HG03066 (cell line): ENCODE results near the gene IER5.

Experiments
- ATAC-seq: cut with Tn5 transposase; IDR thresholded peaks from one replicate; pipeline ENCODE4 v1.9.1; 2021; ENCODE audit warnings: low read depth; ENCODE audit not compliant: unreplicated experiment

IER5 gene

GRCh38 chr1:181076852-181077251 lies 11.6 kb upstream of the IER5 start:
- ATAC-seq = no peak

DNA sequence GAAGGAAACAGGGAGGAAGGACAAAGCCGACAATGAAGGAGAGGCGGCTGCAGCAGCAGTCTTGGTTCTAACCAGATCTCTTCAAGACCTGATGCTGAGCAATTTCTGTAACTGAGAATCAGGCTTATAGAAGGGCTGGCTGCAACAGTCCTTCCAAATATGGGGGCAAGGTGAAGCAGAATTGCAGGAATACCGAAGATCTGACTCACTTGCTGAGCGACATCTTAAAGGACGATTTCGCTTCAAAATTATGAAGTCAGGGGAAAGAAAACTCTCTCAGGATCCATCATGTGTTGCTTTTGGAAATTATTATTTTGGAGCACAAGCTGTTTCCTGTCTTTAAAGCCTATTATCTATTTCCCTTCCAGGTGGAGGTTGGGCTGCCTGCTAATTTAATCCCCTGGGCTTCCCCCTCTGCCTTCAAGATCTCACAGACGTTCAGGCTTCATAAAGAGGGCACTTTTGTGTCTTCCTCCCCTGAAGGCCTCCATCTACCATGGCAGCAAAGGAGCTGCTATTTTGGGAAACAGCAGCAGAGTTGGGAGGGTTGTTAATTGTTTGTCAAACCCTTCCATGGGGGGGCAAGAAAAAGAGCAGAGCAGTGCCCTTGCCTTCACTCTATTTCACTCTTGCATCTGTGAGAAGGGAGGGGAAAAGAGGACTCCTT lies 10.8 kb upstream of the IER5 start:
- ATAC-seq = no peak

DNA sequence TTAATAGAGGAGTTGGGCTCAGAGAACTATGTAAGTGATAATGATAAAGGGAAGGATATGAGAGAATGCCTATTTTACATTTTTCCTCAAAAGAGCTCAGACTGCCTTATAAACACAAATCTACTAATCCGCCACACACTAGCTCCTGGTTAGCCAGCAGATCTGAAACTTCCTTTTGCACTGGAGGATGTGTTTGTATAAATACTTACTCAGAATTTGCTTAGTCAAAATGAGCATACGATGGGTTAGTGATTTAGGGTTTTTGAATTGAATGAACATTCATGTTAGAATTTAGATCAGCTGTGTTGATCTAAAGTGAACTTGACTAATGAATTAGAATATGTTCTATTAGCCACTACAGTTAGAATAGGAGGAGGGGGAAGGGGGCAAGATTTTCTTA lies 9.1 kb upstream of the IER5 start:
- ATAC-seq = no peak

GRCh38 chr1:181079920-181080319 lies 8.6 kb upstream of the IER5 start:
- no peak for ATAC-seq

DNA sequence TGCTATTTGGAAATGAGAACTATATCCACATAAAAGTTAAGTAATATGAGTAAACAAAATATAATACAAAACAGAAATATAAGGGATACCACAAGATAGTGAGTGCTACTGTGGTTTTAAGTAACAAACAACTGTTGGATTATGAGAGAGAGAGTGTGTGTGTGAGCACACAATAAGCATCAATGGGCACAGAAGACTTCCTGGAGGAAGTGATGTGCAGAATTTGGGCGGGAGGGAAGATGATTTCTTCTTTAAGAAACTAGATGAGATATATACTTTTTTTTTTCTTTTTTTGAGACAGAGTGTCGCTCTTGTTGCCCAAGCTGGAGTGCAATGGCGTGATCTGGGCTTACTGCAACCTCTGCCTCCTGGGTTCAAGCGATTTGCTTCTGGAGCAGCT lies 7.9 kb upstream of the IER5 start:
- ATAC-seq = no peak

- no peak for ATAC-seq
Observed at GRCh38 chr1:181081395-181081794, 7.1 kb upstream of the IER5 start.

DNA sequence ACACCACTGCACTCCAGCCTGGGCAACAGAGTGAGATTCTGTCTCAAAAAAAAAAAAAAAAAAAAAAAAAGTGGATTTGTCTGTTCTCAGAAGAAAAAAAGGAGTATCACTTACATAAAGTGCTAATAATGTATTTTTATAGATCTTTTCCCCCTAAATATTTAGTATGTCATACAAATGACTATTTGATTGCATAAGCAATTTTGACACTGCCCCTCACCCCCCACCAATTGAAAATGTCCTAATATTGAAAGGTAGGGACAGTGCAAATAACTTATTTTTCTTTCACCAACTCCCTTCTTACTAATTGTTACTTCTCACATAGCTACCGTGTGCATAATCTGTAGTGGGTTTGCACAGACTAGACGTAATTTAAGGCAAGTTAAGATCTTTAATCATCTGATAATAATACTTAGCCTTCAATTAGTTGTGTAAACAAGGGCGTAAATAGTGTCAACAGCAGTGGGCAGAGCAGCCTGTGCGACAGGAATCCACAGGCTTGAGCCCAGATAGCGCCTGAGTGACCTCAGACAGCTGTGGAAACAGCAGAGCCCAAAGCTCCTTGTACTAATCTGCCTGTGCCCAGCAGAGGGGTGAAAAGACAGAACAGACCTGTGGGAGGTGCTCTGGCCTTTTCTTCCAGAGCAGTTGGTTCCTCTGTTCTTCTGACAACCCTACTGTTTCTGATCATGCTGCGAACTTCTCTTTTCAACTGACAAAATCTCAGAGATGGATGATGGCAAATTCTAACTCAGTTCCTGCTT lies 4.5 kb upstream of the IER5 start:
- peak; percentile 32 for ATAC-seq

DNA sequence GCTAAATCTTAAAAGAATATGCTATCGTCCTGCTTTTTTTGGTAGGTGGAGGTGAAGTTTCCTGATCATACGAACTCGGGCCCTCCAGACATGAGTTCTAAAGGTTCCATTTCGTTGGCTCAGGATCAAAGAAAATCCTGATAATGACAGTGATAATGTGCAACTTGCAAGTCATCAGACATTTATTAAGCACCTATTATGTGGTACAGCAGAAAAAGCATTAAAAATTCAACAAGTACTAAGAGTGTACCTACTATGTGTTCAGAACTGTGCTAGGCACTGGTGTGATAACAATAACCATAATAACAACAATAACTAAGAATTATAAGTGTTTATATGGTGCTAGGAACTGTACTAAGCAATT lies 3.9 kb upstream of the IER5 start:
- no peak for ATAC-seq

DNA sequence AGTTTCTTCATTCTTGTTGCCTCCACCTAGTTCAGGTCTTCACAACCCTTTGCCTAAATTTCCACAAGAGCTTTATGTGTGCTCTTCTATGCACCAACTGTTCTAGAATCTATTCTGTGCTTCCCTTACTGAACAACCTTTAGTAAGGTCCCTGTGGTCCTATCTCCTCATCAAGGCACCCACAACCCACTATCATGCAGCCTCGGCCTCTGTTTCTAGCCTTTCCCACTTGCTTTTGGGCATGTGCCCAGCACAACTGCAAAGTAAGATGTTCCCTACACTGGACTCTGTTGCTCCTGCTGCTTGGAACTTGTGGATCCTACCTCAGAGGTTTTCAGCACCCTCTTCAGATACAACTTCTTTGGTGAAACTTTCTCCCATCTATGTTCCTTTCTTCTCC lies 2.4 kb upstream of the IER5 start:
- no peak for ATAC-seq

DNA sequence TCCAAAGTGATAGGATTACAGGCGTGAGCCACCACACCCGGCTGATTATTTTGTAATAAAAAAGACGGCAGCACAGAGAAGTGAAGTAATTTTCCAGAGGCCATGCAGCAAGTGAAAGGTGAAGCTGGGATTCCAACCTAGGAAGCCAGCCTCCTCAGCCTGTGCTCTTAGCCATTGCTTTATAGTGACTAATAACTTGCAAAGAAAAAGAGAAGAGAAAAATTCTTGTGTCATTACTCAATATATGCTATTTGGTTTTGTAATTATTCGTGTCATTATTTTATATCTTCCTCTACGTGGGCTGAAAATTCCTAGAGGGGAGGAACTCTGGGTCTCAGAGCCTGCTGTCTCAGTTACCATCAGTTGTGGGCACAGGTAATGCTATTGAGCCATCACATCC lies 1.6 kb upstream of the IER5 start:
- no peak for ATAC-seq

GRCh38 chr1:181087400-181087901 lies 1.0 kb upstream of the IER5 start:
- no peak for ATAC-seq

GRCh38 chr1:181089017-181089675 lies 646 bp downstream of the IER5 start:
- ATAC-seq = peak; percentile 2

GRCh38 chr1:181089676-181090544 lies 1.4 kb downstream of the IER5 start:
- ATAC-seq = peak; percentile 34

DNA sequence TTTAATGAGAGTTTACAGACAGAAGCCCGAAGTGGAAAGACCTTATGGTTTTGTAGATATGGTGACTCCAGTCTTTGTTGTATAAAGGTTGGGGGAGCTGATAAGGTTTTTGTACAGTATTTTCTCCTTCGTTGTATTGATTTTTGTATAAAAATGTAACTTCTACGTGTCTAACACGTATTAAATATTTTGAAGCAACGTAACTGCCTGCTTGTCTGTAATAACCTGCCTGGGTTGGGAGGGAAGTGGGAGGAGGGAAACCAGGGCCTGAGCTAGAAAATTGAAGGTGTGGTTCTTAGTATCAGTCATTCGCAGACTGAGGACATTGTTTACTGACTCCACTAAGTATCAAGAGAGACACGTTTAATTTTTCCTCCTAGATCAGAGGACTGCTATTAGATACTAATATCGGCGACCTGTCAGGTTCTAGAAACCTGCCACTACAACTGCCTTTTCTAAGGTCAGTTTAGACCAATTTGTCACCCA lies 2.2 kb downstream of the IER5 start:
- no peak for ATAC-seq

DNA sequence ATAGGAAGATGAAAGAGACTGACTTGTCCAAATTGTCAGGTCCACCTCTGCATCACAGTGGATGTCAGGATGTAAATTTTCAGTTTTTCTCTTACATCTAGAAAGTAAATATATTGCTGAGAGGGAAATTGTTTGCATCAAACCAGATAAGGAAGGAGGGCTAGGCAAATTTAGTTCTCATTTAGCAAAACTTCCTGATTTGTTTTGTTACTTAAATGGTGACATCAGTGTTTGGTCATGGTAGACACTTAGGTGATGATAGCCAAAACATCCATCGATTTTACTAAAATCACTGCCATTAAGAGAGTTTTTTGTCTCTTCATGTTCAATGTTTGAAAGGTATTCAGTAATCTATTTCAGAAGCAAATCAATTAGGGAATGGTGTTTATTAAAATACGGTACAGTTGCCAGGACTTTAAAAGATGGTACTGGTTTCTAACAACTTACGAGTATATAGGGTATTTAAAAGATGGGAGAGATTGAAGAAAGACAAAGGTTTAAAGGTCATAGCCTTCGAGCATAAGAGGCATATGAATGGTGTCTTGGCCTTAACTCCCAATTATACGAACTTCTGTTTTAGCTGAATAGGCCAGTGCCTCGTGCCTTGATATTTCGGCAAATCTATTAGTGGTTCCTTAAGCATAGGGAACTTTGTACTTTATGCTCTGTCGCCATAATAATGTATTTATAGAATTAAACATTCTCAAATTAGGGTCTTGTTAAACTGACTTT lies 3.0 kb downstream of the IER5 start:
- no peak for ATAC-seq

DNA sequence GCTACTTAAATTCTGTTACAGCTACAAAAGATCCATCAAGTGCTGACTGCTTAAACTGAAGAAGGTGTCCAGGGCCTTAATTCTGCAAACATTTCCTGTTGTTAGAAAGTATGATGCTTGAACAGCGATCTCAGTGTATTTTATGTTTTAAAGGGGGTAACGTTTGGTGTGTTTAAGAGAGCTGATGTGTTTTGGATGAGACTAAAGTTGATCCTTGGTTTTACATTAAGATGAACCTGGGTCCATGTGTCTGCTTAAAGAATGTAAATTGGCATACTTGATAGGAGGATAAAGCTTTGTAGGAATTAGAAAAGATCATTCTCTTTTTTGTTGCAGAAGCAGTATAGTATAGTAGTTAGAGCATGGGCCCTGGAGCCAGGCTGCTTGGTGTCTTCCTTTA lies 3.6 kb downstream of the IER5 start:
- no peak for ATAC-seq

GRCh38 chr1:181092883-181093458 lies 4.5 kb downstream of the IER5 start:
- no peak for ATAC-seq

GRCh38 chr1:181094416-181095212 lies 6.1 kb downstream of the IER5 start:
- ATAC-seq = no peak

GRCh38 chr1:181095260-181095659 lies 6.8 kb downstream of the IER5 start:
- no peak for ATAC-seq
